ENCODE data around the gene ANKRD27. TPM values are rescaled to one million over a fixed set of nuclear protein-coding genes. Genes with fewer than 3 reads are reported as not detected.

Gene ANKRD27
- total and polyA plus RNA-seq, 2 donors (not counting 1 experiment from before 2014, with no cell fraction given): 12.9 to 43.8 TPM

- Mint-ChIP-seq H3K4me1 (peaks cover 44% of the 10 kb centered on the region), H3K4me3 (peak overlapping the region; percentile 73), H3K27me3 (peaks cover 8% of the 10 kb centered on the region), H3K9me3 (ENCODE audit: insufficient read depth) (no peaks in the 10 kb centered on the region), H3K27ac (no peak overlapping the region)
- H3K36me3 ChIP-seq (replicated peaks in 1 of 2; ENCODE audit: control extremely low read depth in 1 of 2, control insufficient read depth in 1 of 2, extremely low read depth in 1 of 2, insufficient read depth in 2 of 2, low read length in 1 of 2): no peaks in the 10 kb centered on the region
- WGBS (ENCODE audit: insufficient coverage): 98% methylated on average over 7 of the region's 10 CpGs
- DNase-seq (no peak), ATAC-seq (ENCODE audit: low read depth) (no peak)
- peaks cover 25 to 34% of the 10 kb centered on the region in 2 donors for H3K4me1 ChIP-seq (ENCODE audit: control insufficient read depth in 2 of 2, insufficient read depth in 2 of 2, low read length in 2 of 2)
- H3K4me2 ChIP-seq (replicated peaks; ENCODE audit: low read depth, low read length, poor library complexity, severe bottlenecking): peak overlapping the region; percentile 94
- CTCF ChIA-PET: no interaction called here
- POLR2A ChIA-PET: no interaction called here
- no peak for TF ChIP-seq CTCF (IDR thresholded peaks at IDR 0.05)
- TF ChIP-seq EZH2 (IDR thresholded peaks at IDR 0.05; ENCODE audit: borderline replicate concordance, insufficient read depth, low read depth, low read length, poor library complexity, severe bottlenecking): no peak
- no peak overlapping the region for H3K4me3 ChIP-seq (ENCODE audit: control extremely low read depth in 1 of 5, extremely low read depth in 1 of 5, insufficient read depth in 1 of 5, low read depth in 2 of 5, low read length in 4 of 5)
- intact Hi-C loops (cut with micrococcal nuclease): loop anchor here (10.0 kb wide), 1 partner anchor 411 kb away; the partner anchor contains the start of gene GPATCH1
- H2AFZ ChIP-seq (ENCODE audit: insufficient read depth, low read depth, low read length, poor library complexity, severe bottlenecking): no peak overlapping the region
- H3K79me2 ChIP-seq (ENCODE audit: control insufficient read depth, insufficient read depth, low read length): peaks cover 60% of the 10 kb centered on the region
- H3K27me3 ChIP-seq (replicated peaks in 1 of 4; ENCODE audit: control extremely low read depth in 1 of 4, control insufficient read depth in 3 of 4, insufficient read depth in 4 of 4, low read length in 3 of 4): peaks cover 0 to 27% (median 7%) of the 10 kb centered on the region in 4 experiments
- H3K9me3 ChIP-seq (ENCODE audit: control extremely low read depth in 1 of 3, control insufficient read depth in 2 of 3, insufficient read depth in 1 of 3, low read length in 2 of 3): peaks cover 0 to 13% (median 0%) of the 10 kb centered on the region in 3 donors
- no peak overlapping the region for H3K27ac ChIP-seq (ENCODE audit: low read length in 2 of 2)
- no peak overlapping the region for H3K9ac ChIP-seq (ENCODE audit: low read length)
- peaks cover 45% of the 10 kb centered on the region for H4K20me1 ChIP-seq (ENCODE audit: control insufficient read depth, insufficient read depth, low read length, poor library complexity, severe bottlenecking)
Measured at GRCh38 chr19:32673573-32673972, 1.4 kb downstream of the ANKRD27 start.

DNA sequence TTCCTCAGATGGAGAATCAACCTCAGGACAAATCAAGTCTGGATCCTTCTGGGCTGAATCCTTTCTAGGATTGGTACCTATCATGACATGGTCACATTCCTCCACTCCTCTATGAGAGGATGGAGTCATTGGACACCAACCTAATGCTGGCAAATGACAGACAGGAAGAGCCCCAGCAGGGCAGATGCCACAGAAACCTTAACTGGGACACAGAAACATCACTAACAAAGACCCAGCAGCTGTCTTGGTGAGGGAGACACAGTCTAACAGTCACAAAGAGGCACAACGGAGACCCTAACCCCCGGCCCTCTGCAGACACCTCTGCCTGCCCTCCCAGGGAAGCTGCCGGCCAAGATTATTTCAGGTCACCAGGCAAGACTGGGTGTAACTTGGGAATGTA lies 2.1 kb downstream of the ANKRD27 start:
- Mint-ChIP-seq H3K27ac (no peak overlapping the region), H3K27me3 (peaks cover 8% of the 10 kb centered on the region), H3K4me1 (peaks cover 44% of the 10 kb centered on the region), H3K4me3 (peak overlapping the region; percentile 73), H3K9me3 (ENCODE audit: insufficient read depth) (no peaks in the 10 kb centered on the region)
- Histone ChIP-seq H3K36me3 (replicated peaks in 1 of 2; ENCODE audit: control extremely low read depth in 1 of 2, control insufficient read depth in 1 of 2, extremely low read depth in 1 of 2, insufficient read depth in 2 of 2, low read length in 1 of 2) (no peaks in the 10 kb centered on the region), H3K9me3 (ENCODE audit: control extremely low read depth in 1 of 3, control insufficient read depth in 2 of 3, insufficient read depth in 1 of 3, low read length in 2 of 3) (peaks cover 0 to 13% (median 0%) of the 10 kb centered on the region in 3 donors), H3K4me1 (ENCODE audit: control insufficient read depth in 2 of 2, insufficient read depth in 2 of 2, low read length in 2 of 2) (peaks cover 25 to 34% of the 10 kb centered on the region in 2 donors), H3K4me2 (replicated peaks; ENCODE audit: low read depth, low read length, poor library complexity, severe bottlenecking) (no peak overlapping the region), H3K9ac (ENCODE audit: low read length) (no peak overlapping the region), H3K79me2 (ENCODE audit: control insufficient read depth, insufficient read depth, low read length) (peaks cover 67% of the 10 kb centered on the region), H3K27me3 (replicated peaks in 1 of 4; ENCODE audit: control extremely low read depth in 1 of 4, control insufficient read depth in 3 of 4, insufficient read depth in 4 of 4, low read length in 3 of 4) (peaks cover 0 to 21% (median 7%) of the 10 kb centered on the region in 4 experiments), H4K20me1 (ENCODE audit: control insufficient read depth, insufficient read depth, low read length, poor library complexity, severe bottlenecking) (peaks cover 52% of the 10 kb centered on the region), H2AFZ (ENCODE audit: insufficient read depth, low read depth, low read length, poor library complexity, severe bottlenecking) (no peak overlapping the region), H3K27ac (ENCODE audit: low read length in 2 of 2) (no peak overlapping the region), H3K4me3 (ENCODE audit: control extremely low read depth in 1 of 5, extremely low read depth in 1 of 5, insufficient read depth in 1 of 5, low read depth in 2 of 5, low read length in 4 of 5) (no peak overlapping the region)
- ChIA-PET POLR2A (interaction anchor here (0.5 kb wide), 1 partner anchor 321 kb away, joined by 3 read pairs; no protein-coding TSS in a partner anchor), CTCF (no interaction called here)
- TF ChIP-seq CTCF (IDR thresholded peaks at IDR 0.05) (no peak), EZH2 (IDR thresholded peaks at IDR 0.05; ENCODE audit: borderline replicate concordance, insufficient read depth, low read depth, low read length, poor library complexity, severe bottlenecking) (no peak)
- intact Hi-C loops (cut with micrococcal nuclease): loop anchor here (10.0 kb wide), 1 partner anchor 412 kb away; the partner anchor contains the start of gene GPATCH1
- WGBS (ENCODE audit: insufficient coverage): 90% methylated on average over 2 of the region's 3 CpGs
- DNase-seq (no peak), ATAC-seq (ENCODE audit: low read depth) (no peak)
